Type B pancreatic cell (in vitro differentiated cells): Measurements from ENCODE around the gene CLTC. TPM values are rescaled to one million over a fixed set of nuclear protein-coding genes. Genes with fewer than 3 reads are reported as not detected.

ENCODE experiments used
- DNase-seq: peaks from one replicate; pipeline ENCODE4 v3.0.0; 2021; ENCODE audit warnings: mixed read lengths; ENCODE audit not compliant: unreplicated experiment; ENCODE audit errors: extremely low spot score
- H3K27ac Mint-ChIP-seq: 2 replicates; pipeline ENCODE4 v1.8.0; 2021; ENCODE audit warnings: mild to moderate bottlenecking, mixed read lengths
- H3K27me3 Mint-ChIP-seq: 2 replicates; pipeline ENCODE4 v1.8.0; 2021; ENCODE audit warnings: mixed read lengths
- H3K36me3 Mint-ChIP-seq: 2 replicates; pipeline ENCODE4 v1.8.0; 2021; ENCODE audit warnings: mixed read lengths
- H3K4me1 Mint-ChIP-seq: one replicate; pipeline ENCODE4 v1.8.0; 2021; ENCODE audit warnings: mixed read lengths; ENCODE audit not compliant: unreplicated experiment
- H3K4me3 Mint-ChIP-seq: 2 replicates; pipeline ENCODE4 v1.8.0; 2021; ENCODE audit warnings: mild to moderate bottlenecking, mixed read lengths
- H3K9me3 Mint-ChIP-seq: 2 replicates; pipeline ENCODE4 v1.8.0; 2021; ENCODE audit warnings: mixed read lengths
- CTCF ChIP-seq: fragments of 200-600 bp; sonication (generic); conservative IDR thresholded peaks from 2 replicates; pipeline ENCODE4 v1.5.0; 2021; ENCODE audit warnings: antibody characterized with exemption, mild to moderate bottlenecking
- total RNA-seq: library from RNA; stranded (reverse); gene quantifications from 2 replicates; pipeline ENCODE4 v1.2.1, GENCODE V29; 2021; ENCODE audit warnings: low replicate concordance

The CLTC gene
- total RNA-seq, 1 donor from 2014 or later: 209 TPM

GRCh38 chr17:59643159-59644140 lies 23.8 kb downstream of the CLTC start:
- Mint-ChIP-seq H3K27ac (peak overlapping the region; percentile 85), H3K9me3 (no peaks in the 10 kb centered on the region), H3K4me1 (peaks cover 21% of the 10 kb centered on the region), H3K36me3 (peaks cover 15% of the 10 kb centered on the region), H3K4me3 (no peak overlapping the region), H3K27me3 (no peaks in the 10 kb centered on the region)
- no peak for TF ChIP-seq CTCF
- DNase-seq: no peak

GRCh38 chr17:59647288-59647687 lies 27.6 kb downstream of the CLTC start:
- H3K36me3 Mint-ChIP-seq: peaks cover 45% of the 10 kb centered on the region
- H3K27ac Mint-ChIP-seq: no peak overlapping the region
- peaks cover 13% of the 10 kb centered on the region for H3K4me1 Mint-ChIP-seq
- DNase-seq: no peak
- TF ChIP-seq CTCF: no peak
- no peaks in the 10 kb centered on the region for H3K27me3 Mint-ChIP-seq
- no peak overlapping the region for H3K4me3 Mint-ChIP-seq
- peaks cover 5% of the 10 kb centered on the region for H3K9me3 Mint-ChIP-seq

- no peaks in the 10 kb centered on the region for H3K27me3 Mint-ChIP-seq
- H3K27ac Mint-ChIP-seq: no peak overlapping the region
- no peak for TF ChIP-seq CTCF
- no peaks in the 10 kb centered on the region for H3K4me1 Mint-ChIP-seq
- no peak overlapping the region for H3K4me3 Mint-ChIP-seq
- DNase-seq: no peak
- peaks cover 6% of the 10 kb centered on the region for H3K9me3 Mint-ChIP-seq
- peaks cover 55% of the 10 kb centered on the region for H3K36me3 Mint-ChIP-seq
These were observed 30.2 kb downstream of the CLTC start for GRCh38 chr17:59649886-59650285.

DNA sequence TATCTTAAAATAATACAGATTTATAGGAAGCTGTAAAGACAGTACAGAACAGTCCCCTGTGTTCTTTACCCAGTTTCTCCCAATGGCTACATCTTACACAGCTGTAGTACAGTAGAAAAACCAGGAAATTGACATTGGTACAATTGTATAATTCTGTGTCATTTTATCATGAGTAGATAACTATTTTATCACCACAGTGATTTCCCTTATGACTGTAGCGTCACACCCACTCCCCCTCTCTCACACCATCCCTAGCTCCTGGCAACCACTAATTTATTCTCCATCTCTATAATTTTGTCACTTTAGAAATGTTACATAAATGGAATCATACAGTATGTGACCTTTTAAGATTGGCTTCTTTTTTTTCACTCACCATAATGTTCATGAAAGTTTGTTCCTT lies 30.9 kb downstream of the CLTC start:
- Mint-ChIP-seq H3K4me3 (no peak overlapping the region), H3K27me3 (no peaks in the 10 kb centered on the region), H3K4me1 (no peaks in the 10 kb centered on the region), H3K9me3 (peaks cover 6% of the 10 kb centered on the region), H3K36me3 (peaks cover 58% of the 10 kb centered on the region), H3K27ac (no peak overlapping the region)
- no peak for TF ChIP-seq CTCF
- DNase-seq: no peak

DNA sequence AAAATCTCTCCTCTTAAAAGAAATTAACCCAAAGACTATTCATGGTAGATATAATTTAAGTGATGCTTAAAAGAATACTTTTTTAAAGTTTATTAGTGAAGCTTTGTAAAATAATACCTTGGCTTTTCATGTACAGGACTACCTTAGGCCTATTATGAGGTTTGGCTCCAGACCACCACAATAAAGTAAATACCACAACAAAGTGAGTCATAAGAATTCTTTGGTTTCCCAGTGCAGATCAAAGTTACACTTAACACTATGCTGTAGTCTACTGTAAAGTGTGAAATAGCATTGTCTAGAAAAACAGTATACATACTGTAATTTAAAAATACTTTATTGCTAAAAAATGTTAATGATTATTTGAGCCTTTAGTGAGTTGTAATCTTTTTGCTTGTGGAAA lies 31.7 kb downstream of the CLTC start:
- Mint-ChIP-seq H3K27ac (no peak overlapping the region), H3K27me3 (no peaks in the 10 kb centered on the region), H3K9me3 (peaks cover 6% of the 10 kb centered on the region), H3K4me3 (no peak overlapping the region), H3K4me1 (no peaks in the 10 kb centered on the region), H3K36me3 (peaks cover 58% of the 10 kb centered on the region)
- no peak for DNase-seq
- no peak for TF ChIP-seq CTCF
